Heart left ventricle (tissue), 13 donors: Measurements from ENCODE around the gene ARRDC4.

Experiments
- CTCF ChIP-seq, 12 donors: fragments of 200-600 bp; sonication (generic) in 4 of 12; IDR thresholded peaks; one replicate each; pipeline versions ENCODE4 v1.5.0 to v1.8.0; 2018 to 2022; ENCODE audit warnings: antibody characterized with exemption in 12 of 12, mild to moderate bottlenecking in 5 of 12
- POLR2A ChIP-seq, 2 donors: fragments of 450-650 bp; IDR thresholded peaks; one replicate each; pipeline ENCODE4 v1.6.1; 2017; ENCODE audit warnings: antibody characterized with exemption in 2 of 2, mild to moderate bottlenecking in 2 of 2, moderate library complexity in 2 of 2
- donor health status: ischemic (EF 13 %, LVEDD 7.1; RV severe dilation, severe dysfunction).
- donor health status: DM: no; HTN: yes; CAD: no.
- donor health status: DM: no; HTN: no; CAD: no.
- donor health status: ischemic (EF 25% LVEDD 6.9; RV normal size, moderate dysfunction).
- donor health status: ischemic (EF 25% LVEDD 5.7; RV mildly dilated, moderate dysfunction).
- donor health status: ischemic (EF 35%, LVEDD 5.7; RV mildly dilated, moderate dysfunction).
- donor health status: nonischemic (EF 11% LVEDD 7.7; RV severe dilation, severe dysfunction).
- donor health status: DM: yes; HTN: yes; CAD: no.
- donor health status: PGD.
- donor health status: ischemic (EF 29% LVEDD 5.4; RV normal size, mild dysfunction).
- donor health status: nonischemic (EF 23%, LVEDD 6.1; RV moderate dilation, normal function).

- no peak for TF ChIP-seq CTCF (IDR thresholded peaks at IDR 0.05)
- no peak for TF ChIP-seq POLR2A (IDR thresholded peaks at IDR 0.05)
These were observed 49.5 kb downstream of the ARRDC4 start for GRCh38 chr15:98009971-98010370.
